Measurements from ENCODE around the gene CPPED1.
"Not testable (repeated sequence)": the region's sequence is repeated elsewhere in the genome, so short reads cannot be mapped to it uniquely, and the experiment has no call there.

Gene CPPED1

GRCh38 chr16:12802048-12802447, 1.6 kb downstream of the CPPED1 start:
- DNase-seq (ENCODE audit: low spot score) (no peak), FAIRE-seq (no peak)

GRCh38 chr16:12801511-12802042, 2.1 kb downstream of the CPPED1 start:
- FAIRE-seq (no peak), DNase-seq (ENCODE audit: low spot score) (peak; percentile 14)

GRCh38 chr16:12800817-12801216, 2.9 kb downstream of the CPPED1 start:
- FAIRE-seq (no peak), DNase-seq (ENCODE audit: low spot score) (no peak)

GRCh38 chr16:12799996-12800395, 3.7 kb downstream of the CPPED1 start:
- DNase-seq (ENCODE audit: low spot score); FAIRE-seq: not testable (repeated sequence)

GRCh38 chr16:12798846-12799245, 4.8 kb downstream of the CPPED1 start:
- no peak for DNase-seq (ENCODE audit: low spot score)
- FAIRE-seq: no peak

GRCh38 chr16:12798171-12798570, 5.5 kb downstream of the CPPED1 start:
- DNase-seq (ENCODE audit: low spot score): no peak
- no peak for FAIRE-seq

GRCh38 chr16:12796498-12796897, 7.2 kb downstream of the CPPED1 start:
- FAIRE-seq: no peak
- DNase-seq (ENCODE audit: low spot score): no peak

- FAIRE-seq (no peak), DNase-seq (ENCODE audit: low spot score) (no peak)
Observed at GRCh38 chr16:12794486-12795387, 8.9 kb downstream of the CPPED1 start.

- FAIRE-seq (no peak), DNase-seq (ENCODE audit: low spot score) (no peak)
Observed at GRCh38 chr16:12793865-12794240, 9.8 kb downstream of the CPPED1 start.

GRCh38 chr16:12793120-12793864, 10.4 kb downstream of the CPPED1 start:
- DNase-seq (ENCODE audit: low spot score) (no peak), FAIRE-seq (no peak)

- FAIRE-seq; DNase-seq (ENCODE audit: low spot score): not testable (repeated sequence)
Observed at GRCh38 chr16:12792528-12792927, 11.2 kb downstream of the CPPED1 start.

GRCh38 chr16:12791340-12791739, 12.3 kb downstream of the CPPED1 start:
- FAIRE-seq (no peak), DNase-seq (ENCODE audit: low spot score) (no peak)

GRCh38 chr16:12788758-12789157, 14.9 kb downstream of the CPPED1 start:
- DNase-seq (ENCODE audit: low spot score): no peak
- no peak for FAIRE-seq

GRCh38 chr16:12786081-12786480, 17.6 kb downstream of the CPPED1 start:
- DNase-seq (ENCODE audit: low spot score) (no peak), FAIRE-seq (no peak)

- DNase-seq (ENCODE audit: low spot score) (no peak), FAIRE-seq (no peak)
Observed at GRCh38 chr16:12784076-12784475, 19.6 kb downstream of the CPPED1 start.

- FAIRE-seq: no peak
- no peak for DNase-seq (ENCODE audit: low spot score)
Observed at GRCh38 chr16:12781777-12782176, 21.9 kb downstream of the CPPED1 start.

GRCh38 chr16:12780467-12780866, 23.2 kb downstream of the CPPED1 start:
- no peak for DNase-seq (ENCODE audit: low spot score)
- FAIRE-seq: no peak

- DNase-seq (ENCODE audit: low spot score) (no peak), FAIRE-seq (no peak)
Observed at GRCh38 chr16:12778726-12779125, 25.0 kb downstream of the CPPED1 start.

GRCh38 chr16:12775656-12776236, 27.9 kb downstream of the CPPED1 start:
- no peak for FAIRE-seq
- DNase-seq (ENCODE audit: low spot score): no peak

GRCh38 chr16:12773221-12773620, 30.5 kb downstream of the CPPED1 start:
- DNase-seq (ENCODE audit: low spot score): no peak
- no peak for FAIRE-seq

GRCh38 chr16:12771341-12771798, 32.3 kb downstream of the CPPED1 start:
- FAIRE-seq: no peak
- no peak for DNase-seq (ENCODE audit: low spot score)

- FAIRE-seq (no peak), DNase-seq (ENCODE audit: low spot score) (no peak)
Observed at GRCh38 chr16:12769525-12769924, 34.2 kb downstream of the CPPED1 start.

Measured in urothelium cell line (cell line).